A204.1 (cell line): Measurements from ENCODE around the gene CAMKMT.

Experiments used
- FAIRE-seq: peaks from 2 replicates; lab custom pipeline; 2012; peaks lifted over from hg19 to GRCh38; lab: Jason Lieb, UNC

Gene CAMKMT

DNA sequence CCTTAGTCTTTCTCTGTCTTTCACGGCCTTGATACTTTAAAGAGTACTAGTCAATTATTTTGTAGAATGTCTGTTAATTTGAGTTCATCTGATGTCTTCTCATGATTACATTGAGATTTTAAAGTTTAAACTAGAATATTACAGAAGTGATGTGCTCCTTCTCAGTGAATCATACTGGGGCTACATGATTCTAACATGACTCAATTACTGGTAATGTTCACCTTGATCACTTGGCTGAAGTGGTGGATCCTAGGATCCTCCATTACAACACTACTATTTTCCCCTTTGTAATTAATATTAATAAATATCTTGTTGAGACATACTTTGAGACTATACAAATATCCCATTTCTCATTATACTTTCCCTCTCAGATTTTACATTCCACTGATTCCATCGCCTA is 148.5 kb downstream of the CAMKMT start:
- FAIRE-seq, result no peak

DNA sequence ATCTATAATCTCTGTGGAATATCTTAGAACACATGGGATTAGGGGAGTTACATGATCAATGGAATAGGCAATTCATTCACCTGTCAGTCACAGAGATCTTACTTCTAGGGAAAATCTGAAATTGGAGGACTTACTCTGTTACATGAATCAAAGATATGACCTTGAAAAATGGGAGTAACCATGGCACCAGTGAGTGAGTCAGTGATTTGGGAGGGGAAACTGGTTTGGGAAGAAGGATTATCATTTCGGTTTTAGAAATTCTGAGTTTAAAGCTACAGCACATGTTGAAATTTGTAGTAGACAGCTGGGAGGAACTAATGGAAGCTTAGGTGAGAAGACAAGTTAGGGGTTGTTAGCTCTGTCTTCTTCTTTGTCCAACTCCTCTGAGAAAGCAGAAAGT is 153.7 kb downstream of the CAMKMT start:
- no peak for FAIRE-seq

DNA sequence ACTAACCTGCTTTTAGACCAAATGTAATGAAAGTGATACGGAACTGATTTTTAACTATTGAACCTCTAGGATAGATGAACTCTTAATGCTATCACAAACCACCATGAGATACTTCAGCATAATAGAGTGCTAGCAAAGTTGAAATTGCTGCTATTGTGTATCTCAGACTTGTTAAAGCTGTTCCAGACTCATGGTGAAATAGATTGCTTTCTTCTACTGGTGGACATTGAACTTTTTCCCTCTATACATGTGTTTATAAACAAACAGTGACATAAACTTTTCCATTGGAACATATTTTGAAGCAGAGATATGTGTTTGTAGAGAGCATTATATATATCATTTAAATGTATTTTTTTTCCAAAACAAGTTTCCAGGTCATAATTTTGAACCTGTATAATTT is 157.3 kb downstream of the CAMKMT start:
- no peak for FAIRE-seq

DNA sequence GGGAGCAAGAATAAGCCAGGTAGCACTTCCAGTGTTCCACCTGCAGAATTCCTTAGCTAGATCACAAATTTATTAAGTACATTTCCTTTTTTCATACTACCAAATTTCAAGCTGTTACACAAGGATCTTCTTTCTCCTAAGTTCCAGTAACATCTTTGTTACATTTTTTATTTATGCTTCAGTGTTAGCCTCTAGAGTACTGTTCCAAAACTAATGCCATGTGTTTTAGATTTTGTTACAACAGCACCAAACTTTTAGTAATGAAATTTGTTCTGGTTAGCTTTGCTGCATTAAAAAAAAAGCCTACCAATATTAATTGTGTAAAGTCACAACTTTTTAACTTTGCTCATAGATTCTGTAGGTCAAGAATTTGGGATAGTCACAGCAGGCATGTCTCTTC is 161.1 kb downstream of the CAMKMT start:
- no peak for FAIRE-seq

DNA sequence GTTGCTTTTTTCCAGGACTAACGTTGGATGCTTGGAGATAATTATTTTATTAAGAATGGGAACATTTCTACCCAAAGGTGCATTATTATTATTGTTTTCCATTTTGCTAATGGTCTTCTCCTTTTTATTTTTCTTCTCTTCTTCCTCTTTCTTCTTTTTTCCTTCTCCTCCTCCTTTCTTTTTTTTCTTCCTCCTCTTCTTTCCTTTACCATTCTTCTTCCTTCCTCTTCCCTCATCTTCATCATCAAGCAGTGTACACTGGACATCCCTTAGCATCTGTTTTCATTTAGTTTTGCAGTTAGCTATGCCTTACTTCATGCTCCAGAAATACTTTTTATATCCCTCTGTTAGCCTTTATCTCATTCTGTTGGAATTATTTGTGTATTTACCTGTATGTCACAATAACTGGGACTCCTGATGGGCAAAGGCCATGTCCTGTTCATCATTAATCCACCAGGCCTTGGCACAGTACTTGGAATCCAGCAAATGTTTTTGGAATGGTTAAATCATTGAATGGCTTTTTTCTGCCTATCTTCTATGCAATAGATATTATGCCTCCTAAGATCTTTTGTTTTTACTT is 162.7 kb downstream of the CAMKMT start:
- no peak for FAIRE-seq

DNA sequence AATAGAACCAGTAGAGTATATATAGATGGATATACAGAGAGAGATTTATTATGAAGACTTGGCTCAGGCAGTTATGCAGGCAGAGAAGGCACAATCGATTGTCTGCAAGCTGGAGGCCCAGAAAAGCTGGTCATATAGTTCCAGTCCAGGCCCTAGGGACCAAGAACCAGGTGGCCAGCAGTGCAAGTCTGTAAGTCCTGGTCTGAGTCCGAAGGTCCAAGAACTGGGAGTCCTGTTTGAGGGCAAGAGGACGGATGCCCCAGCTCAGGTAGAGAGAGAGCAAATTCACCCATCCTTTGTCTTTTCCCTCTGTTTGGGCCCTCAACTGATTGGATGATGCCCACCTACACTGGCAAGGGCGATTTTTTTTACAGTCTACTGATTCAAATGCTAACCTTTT is 164.6 kb downstream of the CAMKMT start:
- no peak for FAIRE-seq

DNA sequence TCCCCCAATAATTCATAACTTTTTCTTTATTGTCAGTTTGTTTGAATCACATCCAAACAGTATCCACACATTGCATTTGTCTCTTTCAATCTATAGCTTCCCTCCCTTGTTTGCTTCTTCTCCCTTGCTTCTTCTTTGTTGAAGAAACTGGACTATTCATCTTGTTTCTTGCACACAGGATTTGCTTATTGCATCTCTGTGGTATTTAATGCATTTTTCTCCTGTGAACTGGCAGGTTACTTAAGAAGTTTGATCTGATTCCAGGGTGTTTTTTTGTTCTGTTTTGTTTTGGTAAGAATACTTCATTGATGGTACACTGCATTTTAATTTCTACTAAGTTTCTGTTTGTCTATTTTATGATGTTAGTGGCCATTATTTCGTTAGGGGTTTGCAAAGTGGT is 166.8 kb downstream of the CAMKMT start:
- FAIRE-seq, result no peak

DNA sequence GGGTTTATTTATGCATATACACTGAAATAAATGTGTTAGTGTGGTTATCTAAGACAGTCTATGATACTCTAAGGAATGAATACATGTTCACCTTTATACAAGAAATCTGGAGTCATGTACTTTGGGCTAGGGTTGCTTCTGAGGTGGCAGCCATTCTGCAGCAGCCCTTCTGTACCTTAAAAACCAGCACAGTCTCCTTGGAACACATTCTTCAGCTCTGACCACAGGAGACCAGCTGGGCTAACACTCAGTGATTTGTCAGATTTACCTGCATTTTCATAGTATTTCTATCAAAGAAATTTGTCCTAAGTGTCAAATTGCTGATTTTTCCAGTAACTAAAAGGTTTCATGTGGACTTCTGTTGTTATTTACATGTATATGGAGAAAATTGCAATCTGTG is 167.7 kb downstream of the CAMKMT start:
- no peak for FAIRE-seq

DNA sequence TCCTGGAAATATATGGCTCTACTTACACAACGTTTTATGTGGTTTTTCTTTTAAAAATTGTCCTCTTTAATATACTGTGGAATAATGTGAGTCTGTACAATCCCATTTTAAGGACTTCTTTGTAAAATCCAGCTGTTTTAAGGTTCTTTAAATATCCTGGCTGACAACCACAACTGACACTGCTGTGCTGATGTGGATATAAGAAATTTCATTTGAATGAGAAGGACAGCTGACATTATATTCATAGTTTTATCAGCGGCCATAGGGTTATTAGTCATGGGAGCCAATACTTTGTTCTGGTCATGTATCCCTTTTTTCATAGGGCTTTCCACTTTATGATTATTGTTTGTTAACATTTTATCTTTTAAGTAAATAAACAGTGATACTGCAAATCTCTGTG is 169.5 kb downstream of the CAMKMT start:
- no peak for FAIRE-seq

DNA sequence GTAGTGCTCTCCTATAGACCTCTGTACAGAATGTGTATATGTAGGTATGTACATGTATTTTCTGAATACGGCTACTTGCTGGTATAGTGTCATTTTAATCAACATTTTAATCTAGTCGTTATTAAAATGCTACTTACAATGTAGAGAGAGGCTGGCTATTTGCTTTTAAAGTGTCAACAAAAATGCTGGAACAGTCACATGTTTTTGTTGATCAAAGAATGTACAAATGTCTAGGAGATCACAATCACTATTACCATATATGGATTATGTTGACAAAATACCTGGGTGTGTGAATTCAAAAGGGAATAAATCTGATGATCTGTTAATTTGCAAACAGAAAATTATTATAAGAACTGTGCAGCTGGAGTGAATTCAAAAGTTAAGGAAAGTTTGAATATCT is 170.3 kb downstream of the CAMKMT start:
- no peak for FAIRE-seq

DNA sequence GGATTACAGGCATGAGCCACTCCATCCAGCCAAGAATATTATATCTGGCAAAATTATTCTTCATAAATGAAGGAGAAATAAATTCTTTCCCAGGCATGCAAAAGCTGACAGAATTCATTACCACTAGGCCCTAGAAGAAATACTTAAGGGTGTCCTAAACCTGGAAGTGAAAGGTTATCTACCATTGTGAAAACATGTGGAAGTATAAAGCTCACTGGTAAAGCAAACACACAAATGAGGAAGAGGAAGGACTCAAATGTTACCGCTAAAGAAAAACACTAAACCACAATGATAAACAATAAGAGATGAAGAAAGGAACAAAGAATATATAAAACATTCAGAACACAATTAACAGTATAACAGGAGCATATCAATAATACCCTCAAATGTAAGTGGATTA is 171.8 kb downstream of the CAMKMT start:
- FAIRE-seq, result no peak

DNA sequence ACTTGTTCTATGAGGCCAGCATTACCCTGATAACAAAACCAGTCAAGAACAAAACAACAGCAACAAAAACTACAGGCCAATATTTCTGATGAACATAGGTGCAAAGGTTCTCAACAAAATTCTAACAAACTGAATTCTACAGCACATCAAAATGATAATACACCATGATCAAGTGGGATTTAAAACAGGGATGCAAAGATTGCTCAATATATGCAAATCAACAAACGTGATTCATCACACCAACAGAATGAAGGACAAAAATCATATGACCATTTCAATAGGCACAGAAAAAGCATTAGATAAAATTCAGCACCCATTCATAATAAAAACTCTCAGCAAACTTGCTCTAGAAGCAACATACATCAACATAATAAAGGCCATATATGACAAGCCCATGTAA is 173.6 kb downstream of the CAMKMT start:
- no peak for FAIRE-seq

DNA sequence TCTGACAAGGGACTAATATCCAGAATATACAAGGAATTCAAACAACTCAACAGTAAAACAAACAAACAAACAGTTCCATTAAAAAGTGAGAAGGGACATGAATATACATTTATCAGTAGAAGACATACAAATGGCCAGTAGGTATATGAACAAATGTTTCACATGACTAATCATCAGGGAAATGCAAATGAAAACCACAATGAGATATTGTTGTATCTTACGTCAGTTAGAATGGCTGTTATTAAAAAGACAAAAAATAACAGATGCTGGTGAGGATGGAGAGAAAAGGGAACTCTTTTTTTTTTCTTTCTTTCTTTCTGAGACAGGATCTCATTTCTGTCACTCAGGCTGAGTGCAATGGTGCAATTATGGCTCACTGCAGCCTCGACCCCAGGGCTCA is 175.5 kb downstream of the CAMKMT start:
- FAIRE-seq, result no peak

DNA sequence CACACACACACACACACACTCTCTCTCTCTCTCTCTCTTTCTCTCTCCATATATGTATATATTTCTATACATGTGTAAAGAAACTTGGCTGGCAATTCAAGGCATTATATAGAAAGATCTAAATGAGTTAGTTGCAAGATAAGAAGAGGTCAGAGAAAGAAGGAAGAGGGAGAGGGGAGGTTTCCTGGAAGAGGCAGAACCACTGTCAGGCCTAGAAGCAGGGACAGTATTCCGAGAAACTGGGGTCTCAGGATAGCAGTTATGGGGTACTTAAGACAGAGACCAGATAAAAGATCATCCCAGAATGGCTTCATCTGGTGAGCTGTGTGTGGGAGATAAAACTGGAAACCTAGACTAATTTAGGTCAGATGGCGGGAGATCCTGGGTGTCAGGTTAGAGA is 180.8 kb downstream of the CAMKMT start:
- FAIRE-seq, result no peak

DNA sequence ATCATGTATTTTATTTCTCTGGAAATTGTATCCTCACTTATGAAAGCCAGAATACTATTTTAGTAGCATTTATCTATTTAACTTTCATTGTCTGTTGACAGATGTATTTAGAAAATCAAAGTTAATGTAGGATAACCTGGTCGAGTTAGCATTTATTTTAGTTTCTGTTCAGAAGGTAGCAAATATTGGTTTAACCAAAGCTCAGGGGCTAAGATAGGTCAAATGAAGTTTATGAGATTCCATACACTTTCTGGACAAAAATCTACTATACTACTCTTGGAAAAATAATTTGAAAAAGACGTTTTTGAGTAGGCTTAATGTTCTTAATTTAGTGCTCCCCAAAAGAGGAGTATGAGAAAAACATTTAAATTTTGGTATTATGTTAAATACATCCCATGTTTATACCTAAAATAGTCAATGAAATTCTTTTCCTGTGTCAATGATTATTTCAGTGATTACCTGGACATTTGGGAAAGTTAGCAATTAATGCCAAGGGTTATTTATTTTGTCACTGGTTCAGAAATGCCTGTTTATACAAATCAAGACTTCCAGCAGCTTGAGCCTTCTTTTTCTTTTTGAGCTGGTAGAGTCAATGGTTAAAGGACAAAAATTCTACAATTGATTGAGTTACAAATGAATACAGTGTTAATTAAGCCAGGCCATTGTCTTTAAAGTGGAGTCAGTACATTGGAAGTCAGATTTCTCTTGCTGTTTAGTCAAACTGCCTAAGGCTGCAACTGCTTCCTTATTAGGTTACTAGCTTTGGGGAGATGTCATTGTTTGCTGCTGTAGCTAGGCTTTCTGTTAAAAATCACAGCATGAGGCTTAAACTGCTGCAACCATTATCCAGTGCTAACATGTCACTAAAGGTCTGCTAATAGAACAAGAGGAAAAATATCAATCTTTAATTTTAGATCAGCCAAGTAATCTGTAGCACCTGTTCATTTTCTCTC is 182.3 kb downstream of the CAMKMT start:
- no peak for FAIRE-seq

DNA sequence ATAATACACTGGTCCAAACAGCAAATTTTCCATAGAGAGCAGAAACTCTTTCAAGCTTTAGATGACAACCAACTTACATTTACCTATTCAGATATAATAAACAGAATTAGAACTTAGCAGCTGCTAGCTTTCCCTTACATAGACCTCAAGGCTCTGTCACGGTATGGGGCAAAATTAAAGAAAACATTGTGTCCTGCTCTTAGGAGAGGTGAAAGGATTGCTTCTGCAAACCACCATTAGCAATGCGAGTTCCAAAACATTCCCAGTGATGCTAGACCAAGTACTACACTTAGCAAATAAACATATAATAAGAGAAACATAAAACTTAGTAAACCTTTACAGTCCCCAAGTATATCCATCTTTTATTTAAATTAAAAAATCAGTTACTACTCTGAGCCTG is 183.3 kb downstream of the CAMKMT start:
- no peak for FAIRE-seq

DNA sequence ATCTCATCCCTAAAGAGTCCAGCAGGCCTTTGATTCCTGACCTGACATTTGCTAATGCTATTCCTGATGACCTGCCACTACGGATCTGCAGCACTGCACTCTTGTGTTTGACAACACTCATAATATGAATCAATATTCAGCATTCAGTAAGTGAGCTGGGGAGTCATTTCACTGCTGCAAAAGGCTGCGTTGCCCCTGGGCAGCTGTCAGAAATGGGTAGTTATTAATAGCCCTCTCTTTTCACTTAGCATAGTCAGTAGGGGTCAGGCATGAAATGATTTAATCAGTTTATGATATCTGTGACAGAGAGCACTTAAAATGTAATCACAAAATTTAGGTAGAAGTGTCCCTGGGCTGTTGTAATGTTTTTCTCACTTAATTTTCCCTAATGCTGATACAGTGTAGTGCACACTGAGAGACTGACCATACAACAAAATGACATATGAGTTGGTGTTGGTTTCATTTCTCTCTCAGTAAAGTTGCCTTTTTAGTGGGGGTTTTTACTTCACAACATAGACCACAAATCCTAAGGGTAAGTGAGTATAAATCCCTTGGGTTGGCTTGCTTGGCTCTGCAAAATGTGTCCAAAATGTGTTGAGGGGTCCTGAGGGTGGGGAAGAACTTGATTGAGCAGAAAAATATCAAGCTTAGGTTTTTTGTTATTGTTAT is 184.8 kb downstream of the CAMKMT start:
- no peak for FAIRE-seq

DNA sequence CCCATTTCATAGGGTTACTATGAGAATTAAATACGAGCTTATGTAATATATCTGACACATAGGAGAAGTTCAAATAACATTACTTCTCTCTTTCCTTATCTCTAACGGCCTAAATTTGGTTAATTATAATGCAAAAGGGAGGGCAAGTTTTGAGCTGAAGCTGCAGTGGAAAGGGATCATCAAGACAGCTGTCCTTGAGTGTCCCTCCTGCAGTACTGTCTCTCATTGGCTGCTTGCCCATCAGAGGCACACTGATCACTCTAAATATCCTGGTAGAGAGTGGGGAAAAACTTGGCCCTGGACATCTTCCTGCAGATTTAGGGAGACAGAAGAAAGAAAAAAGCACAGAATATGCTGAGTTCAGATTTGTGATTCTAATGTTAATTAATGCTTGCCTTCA is 186.0 kb downstream of the CAMKMT start:
- no peak for FAIRE-seq

DNA sequence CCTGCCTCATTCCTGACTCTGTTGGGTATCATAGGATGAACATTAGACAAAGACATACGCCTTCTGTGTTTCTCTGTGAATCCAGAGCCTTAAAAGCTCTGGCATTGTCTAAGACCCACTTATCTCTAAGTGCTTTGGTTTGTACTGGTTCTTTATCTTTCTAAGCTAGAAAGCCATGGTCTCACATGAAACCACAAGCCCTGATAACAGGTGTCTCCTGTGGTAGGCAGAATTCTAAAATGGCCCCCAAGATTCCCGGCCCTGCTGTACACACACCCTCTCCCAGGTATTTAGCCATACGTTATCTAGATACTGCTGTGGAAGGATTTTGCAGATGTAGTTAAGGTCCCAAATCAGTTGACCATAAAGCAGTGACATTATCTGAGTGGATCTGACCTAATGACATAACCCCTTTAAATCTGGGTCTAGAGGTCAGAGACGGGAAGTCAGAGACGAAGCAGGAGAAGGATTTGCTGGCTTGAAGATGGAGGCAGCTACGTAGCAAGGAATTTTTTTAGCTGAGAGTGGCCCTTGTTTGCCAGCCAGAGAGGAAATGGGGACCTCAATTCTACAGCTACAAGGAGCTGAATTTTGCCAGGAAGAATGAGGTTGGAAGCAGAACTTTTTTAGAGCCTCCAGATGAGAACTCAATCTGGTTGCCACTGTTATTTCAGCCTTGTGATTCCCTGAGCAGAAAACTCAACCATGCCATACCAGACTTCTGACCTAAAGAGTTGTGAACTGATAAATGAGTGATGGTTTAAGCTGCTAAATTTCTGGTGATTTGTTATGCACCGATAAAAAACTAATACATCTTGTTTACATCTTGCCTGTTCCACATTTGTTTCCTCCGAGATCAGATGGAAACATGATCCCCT is 186.7 kb downstream of the CAMKMT start:
- FAIRE-seq, result no peak

DNA sequence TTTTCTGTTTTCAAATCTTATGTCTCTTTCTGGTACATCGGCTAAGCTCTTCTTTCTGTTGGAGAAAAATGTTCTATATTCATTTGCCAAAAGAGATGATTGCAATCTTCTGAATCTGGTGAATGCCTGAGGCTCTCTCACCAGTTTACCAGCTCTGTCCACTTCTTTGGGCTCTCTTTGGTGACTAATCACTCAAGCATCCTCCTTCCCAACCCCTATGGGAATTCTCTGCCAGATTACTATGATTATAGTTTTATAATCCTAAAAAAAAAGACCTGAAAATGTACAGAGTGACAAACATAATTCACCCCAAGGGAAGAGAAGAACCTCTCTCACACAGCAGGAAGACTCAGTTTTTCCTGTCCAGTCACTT is 187.3 kb downstream of the CAMKMT start:
- FAIRE-seq, result no peak

DNA sequence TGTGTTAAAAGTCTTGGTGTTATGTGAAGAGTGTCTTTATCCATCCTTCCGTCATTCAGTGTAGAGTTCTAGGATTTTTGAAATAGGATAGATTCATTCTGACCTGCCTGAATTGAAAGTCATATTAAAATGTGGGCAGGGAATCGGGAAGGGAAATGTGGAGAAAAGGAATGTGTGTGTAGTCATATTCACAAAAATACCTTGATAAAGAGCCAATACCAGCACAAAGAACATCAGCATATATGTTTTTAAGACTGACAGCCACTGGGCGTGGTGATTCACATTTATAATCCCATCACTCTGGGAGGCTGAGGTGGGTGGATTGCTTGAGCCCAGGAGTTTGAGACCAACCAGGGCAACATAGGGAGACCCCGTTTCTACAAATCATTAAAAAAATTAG is 188.1 kb downstream of the CAMKMT start:
- FAIRE-seq, result no peak

DNA sequence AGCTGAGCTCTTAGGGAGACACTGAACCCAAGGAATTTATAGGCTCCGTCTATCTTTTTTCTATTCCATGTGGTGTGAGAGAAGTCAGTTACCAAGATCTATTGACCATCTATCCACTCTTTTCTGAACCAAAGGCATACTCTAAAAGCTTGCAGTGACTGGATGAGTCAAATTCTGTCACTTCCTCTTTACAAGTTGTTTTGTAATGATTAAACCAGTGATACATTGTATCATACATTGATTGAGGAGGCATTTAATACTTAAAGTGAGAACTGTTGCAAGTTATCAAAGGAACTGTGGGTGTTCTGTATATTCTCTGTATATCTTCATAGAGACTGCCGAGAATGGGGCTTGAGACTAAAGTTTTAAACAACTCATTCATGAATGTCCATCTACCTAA is 188.8 kb downstream of the CAMKMT start:
- FAIRE-seq, result no peak

DNA sequence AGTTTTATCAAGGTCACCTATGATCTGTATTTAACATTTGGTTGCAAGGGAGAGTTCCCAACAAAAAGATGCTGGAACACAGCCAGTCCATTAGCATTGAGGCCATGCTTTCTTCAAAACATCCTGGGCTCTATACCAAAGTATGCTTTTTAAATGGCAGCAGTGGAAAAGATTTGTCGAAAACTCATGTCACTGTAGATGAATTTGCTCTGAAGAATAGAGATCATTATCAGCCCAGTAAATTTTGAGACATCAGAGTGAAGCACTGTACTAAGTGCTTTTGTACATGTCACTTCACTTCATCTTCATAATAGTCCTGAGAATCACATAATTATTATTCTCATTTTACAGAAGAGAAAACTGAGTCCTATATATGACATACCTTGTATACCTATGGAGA is 189.8 kb downstream of the CAMKMT start:
- FAIRE-seq, result no peak
